Thyroid gland (tissue), 4 donors: ENCODE measurements around the gene APBB2. TPM values are rescaled to one million over a fixed set of nuclear protein-coding genes. Genes with fewer than 3 reads are reported as not detected.

Experiments
- DNase-seq, 2 donors: peaks; one replicate each; pipeline ENCODE4 v3.0.0-alpha.2; 2019
- H3K27ac ChIP-seq, 3 donors: fragments of 200-600 bp; sonication (generic); 1 replicate in 2 of 3; 2 replicates in 1 of 3; pipeline ENCODE4 v1.5.1; 2016 to 2019; ENCODE audit warnings: mild to moderate bottlenecking in 1 of 3, moderate library complexity in 1 of 3
- H3K27me3 ChIP-seq: fragments of 200-600 bp; sonication (generic); one replicate; pipeline ENCODE4 v1.5.1; 2019
- H3K36me3 ChIP-seq, 2 donors: fragments of 200-600 bp; sonication (generic); one replicate each; pipeline ENCODE4 v1.5.1; 2016 to 2019
- H3K4me1 ChIP-seq, 2 donors: fragments of 200-600 bp; sonication (generic); one replicate each; pipeline ENCODE4 v1.5.1; 2017 to 2019
- H3K4me3 ChIP-seq, 3 donors: fragments of 200-600 bp; sonication (generic); replicated peaks in 1 of 3; 1 replicate in 2 of 3; 2 replicates in 1 of 3; pipeline ENCODE4 v1.5.1; 2016; ENCODE audit warnings: mild to moderate bottlenecking in 1 of 3
- H3K9me3 ChIP-seq: fragments of 200-600 bp; sonication (generic); one replicate; pipeline ENCODE4 v1.5.1; 2017
- POLR2A ChIP-seq, 2 donors: fragments of 450-650 bp; IDR thresholded peaks; one replicate each; pipeline ENCODE4 v1.6.1; 2017; ENCODE audit warnings: antibody characterized with exemption in 2 of 2, mild to moderate bottlenecking in 2 of 2, moderate library complexity in 1 of 2
- WGBS, 2 donors: methylation state at CpG; one replicate each; pipeline ENCODE4 v1.1.5; 2017; 5-methylcytosine and 5-hydroxymethylcytosine counted together
- intact Hi-C: fragments of 100-400 bp; cut with DNase I; formaldehyde crosslinking; loops from one replicate; pipeline ENCODE4 v1.15.1; 2023
- total RNA-seq, 4 donors: library from RNA; depleted of rRNA; stranded (reverse); fragments of >200 nt; gene quantifications; one replicate each; pipeline ENCODE4 v1.2.3, GENCODE V29; 2016
- TF ChIP-seq, protein P1 (sequence below), 6 experiments: fragments of 200-600 bp in 3 of 6; fragments of 450-650 bp in 3 of 6; sonication (generic) in 3 of 6; IDR thresholded peaks; one replicate each; pipeline ENCODE4 v1.5.1; 2016 to 2019; ENCODE audit warnings: antibody characterized with exemption in 6 of 6, mild to moderate bottlenecking in 2 of 6, inconsistent platforms in 1 of 6, moderate library complexity in 1 of 6

Gene APBB2
- total RNA-seq, 4 donors from 2014 or later, result 174 to 253 (median 199) TPM

DNA sequence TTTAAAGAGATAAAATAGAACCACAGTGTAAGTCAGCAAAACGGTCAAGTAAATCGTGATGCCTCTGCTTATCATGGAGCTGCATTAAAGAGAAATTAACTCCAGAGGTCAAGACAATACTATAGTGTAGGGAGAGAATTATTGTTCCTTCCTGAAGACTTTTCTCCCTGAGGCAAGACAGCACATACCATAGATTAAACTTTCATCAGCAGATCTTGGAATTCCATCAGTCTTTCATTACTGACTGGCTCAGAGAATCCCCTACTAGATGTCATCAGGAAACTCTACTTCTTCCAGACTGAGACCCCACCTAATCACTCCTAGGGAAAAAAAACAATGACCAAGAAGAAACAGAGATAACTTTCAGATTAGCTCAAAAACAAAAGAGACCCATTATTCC, 333.2 kb downstream of the APBB2 start:
- TF ChIP-seq, protein P1, sequence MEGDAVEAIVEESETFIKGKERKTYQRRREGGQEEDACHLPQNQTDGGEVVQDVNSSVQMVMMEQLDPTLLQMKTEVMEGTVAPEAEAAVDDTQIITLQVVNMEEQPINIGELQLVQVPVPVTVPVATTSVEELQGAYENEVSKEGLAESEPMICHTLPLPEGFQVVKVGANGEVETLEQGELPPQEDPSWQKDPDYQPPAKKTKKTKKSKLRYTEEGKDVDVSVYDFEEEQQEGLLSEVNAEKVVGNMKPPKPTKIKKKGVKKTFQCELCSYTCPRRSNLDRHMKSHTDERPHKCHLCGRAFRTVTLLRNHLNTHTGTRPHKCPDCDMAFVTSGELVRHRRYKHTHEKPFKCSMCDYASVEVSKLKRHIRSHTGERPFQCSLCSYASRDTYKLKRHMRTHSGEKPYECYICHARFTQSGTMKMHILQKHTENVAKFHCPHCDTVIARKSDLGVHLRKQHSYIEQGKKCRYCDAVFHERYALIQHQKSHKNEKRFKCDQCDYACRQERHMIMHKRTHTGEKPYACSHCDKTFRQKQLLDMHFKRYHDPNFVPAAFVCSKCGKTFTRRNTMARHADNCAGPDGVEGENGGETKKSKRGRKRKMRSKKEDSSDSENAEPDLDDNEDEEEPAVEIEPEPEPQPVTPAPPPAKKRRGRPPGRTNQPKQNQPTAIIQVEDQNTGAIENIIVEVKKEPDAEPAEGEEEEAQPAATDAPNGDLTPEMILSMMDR (IDR thresholded peaks at IDR 0.05), result no peak
- no peak for TF ChIP-seq POLR2A (IDR thresholded peaks at IDR 0.05)
- Histone ChIP-seq H3K4me1 (peaks cover 0 to 3% of the 10 kb centered on the region in 2 donors), H3K4me3 (no peak overlapping the region), H3K27me3 (no peaks in the 10 kb centered on the region), H3K27ac (no peak overlapping the region), H3K36me3 (peaks cover 10 to 11% of the 10 kb centered on the region in 2 donors), H3K9me3 (no peaks in the 10 kb centered on the region)
- 88 to 92% methylated on average over 2 of the region's 2 CpGs for WGBS, 2 donors
- no peak for DNase-seq
- intact Hi-C loops, result no loop called here

DNA sequence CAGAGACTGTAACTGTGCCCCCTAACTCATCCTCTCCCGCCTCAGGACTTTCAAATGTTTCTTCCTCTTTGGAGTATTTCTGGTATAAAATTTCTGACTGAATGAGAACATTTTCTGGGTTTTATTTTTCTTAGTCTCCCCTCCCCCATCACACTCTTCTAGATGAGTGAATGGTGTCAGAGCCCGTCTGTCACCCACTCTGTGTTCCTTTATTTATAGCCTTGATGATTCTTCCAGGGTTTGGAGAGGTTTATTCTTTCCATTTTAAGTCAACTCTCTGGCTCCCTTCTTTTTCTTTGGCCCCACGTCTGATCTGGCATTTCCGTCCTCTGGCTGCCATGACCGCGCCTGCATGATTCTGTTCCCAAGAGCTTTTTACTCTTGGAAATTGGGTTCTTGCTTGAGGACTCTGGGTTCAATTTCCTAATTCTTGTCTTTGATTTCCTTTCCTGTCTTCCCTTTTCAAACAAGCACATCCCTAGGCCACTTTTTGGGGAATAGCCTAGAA, 335.7 kb downstream of the APBB2 start:
- intact Hi-C loops, result no loop called here
- no peak for DNase-seq
- TF ChIP-seq, protein P1 (IDR thresholded peaks at IDR 0.05), result no peak
- TF ChIP-seq POLR2A (IDR thresholded peaks at IDR 0.05), result no peak
- H3K27ac ChIP-seq, result no peak overlapping the region
- H3K27me3 ChIP-seq, result no peaks in the 10 kb centered on the region
- no peak overlapping the region for H3K4me3 ChIP-seq
- WGBS, 2 donors, result 87 to 89% methylated on average over 6 of the region's 6 CpGs
- peaks cover 0 to 6% of the 10 kb centered on the region in 2 donors for H3K4me1 ChIP-seq
- no peaks in the 10 kb centered on the region for H3K9me3 ChIP-seq
- H3K36me3 ChIP-seq, result peaks cover 10 to 11% of the 10 kb centered on the region in 2 donors

DNA sequence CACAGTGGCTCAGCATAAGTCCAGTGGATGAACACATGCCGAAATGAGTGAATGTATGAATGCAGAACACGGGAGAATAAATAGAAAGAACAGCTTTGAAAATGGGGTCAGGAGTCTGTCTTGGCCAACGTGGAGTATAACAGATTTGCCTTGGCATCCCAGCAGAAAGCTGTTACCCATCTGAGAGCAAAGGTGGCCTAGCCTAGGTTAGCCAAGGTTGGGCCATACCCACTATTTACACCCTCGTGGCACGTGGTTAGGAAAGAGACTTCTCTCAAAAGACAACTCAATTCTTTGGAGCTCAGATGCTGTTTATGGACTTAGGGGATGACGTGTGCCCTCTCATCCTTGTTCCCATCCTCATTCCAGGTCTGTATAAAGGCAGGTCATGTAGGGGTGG, 337.3 kb downstream of the APBB2 start:
- TF ChIP-seq, protein P1 (IDR thresholded peaks at IDR 0.05), result no peak
- no peak for TF ChIP-seq POLR2A (IDR thresholded peaks at IDR 0.05)
- intact Hi-C loops, result no loop called here
- Histone ChIP-seq H3K36me3 (peaks cover 6 to 11% of the 10 kb centered on the region in 2 donors), H3K27ac (no peak overlapping the region), H3K4me3 (no peak overlapping the region), H3K4me1 (peaks cover 0 to 6% of the 10 kb centered on the region in 2 donors), H3K27me3 (no peaks in the 10 kb centered on the region), H3K9me3 (no peaks in the 10 kb centered on the region)
- 95 to 96% methylated on average over 6 of the region's 6 CpGs for WGBS, 2 donors
- no peak for DNase-seq

DNA sequence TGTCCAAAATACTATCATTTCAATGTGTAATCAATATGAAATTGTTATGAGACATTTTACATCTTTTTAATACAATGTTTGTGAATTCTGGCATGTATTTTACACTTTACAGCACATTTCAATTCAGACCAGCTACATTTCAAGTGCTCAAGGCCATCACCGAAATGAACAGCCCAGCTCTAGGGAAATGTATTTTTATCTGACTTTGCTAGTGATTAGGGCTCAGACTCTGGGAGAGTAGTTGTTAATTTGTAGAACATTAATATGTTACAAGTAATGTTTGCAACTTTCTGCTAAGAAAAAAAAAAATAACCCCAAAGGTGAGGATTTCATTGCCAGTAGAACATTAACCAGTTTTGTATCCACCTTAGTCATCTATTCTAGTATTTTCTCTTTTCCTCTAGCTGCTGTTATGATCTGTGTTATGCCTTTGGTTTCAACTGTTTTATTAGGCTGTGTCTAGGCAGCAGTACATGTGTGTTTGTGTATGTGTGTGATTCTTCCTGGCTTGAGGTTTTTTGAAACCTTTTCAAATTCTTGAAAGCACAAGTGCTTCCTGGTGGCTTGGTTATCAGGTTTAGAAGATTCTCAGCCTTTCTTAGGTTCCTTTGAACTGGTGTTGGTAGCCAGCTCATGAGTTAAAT, 338.7 kb downstream of the APBB2 start:
- no peak for DNase-seq

DNA sequence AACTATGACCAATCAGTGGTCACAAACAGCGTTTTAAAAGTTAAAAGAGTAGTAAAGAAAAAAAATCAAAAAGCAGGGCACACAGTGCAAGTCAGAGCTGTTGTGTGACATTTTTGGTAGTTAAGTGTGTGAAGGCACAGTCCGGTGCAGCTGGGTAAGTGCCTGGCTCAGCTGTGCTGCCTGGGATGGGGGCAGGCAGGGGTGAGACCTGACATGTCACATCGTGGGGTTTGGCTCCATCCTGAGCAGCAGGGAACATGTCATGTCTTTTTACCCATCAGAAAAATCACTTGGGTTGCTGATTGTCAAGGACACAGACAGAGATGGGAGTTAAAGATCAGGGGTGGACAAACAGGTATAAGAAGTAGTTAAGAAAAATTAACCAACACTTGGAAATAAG, 339.4 kb downstream of the APBB2 start:
- no peak for DNase-seq
- Histone ChIP-seq H3K4me1 (peaks cover 0 to 6% of the 10 kb centered on the region in 2 donors), H3K27ac (no peak overlapping the region), H3K36me3 (peaks cover 0 to 5% of the 10 kb centered on the region in 2 donors), H3K27me3 (no peaks in the 10 kb centered on the region), H3K4me3 (no peak overlapping the region), H3K9me3 (no peaks in the 10 kb centered on the region)
- 71 to 76% methylated on average over 3 of the region's 3 CpGs for WGBS, 2 donors
- intact Hi-C loops, result no loop called here
- TF ChIP-seq, protein P1 (IDR thresholded peaks at IDR 0.05), result no peak
- no peak for TF ChIP-seq POLR2A (IDR thresholded peaks at IDR 0.05)

More for the DNA sequence above, 338.7 kb downstream of the APBB2 start:
- no peak overlapping the region for H3K27ac ChIP-seq
- peaks cover 5 to 6% of the 10 kb centered on the region in 2 donors for H3K36me3 ChIP-seq
- H3K4me1 ChIP-seq, result peaks cover 0 to 6% of the 10 kb centered on the region in 2 donors
- intact Hi-C loops, result no loop called here
- TF ChIP-seq, protein P1 (IDR thresholded peaks at IDR 0.05), result no peak
- no peak for TF ChIP-seq POLR2A (IDR thresholded peaks at IDR 0.05)
- H3K4me3 ChIP-seq, result no peak overlapping the region
- 89 to 97% methylated on average over 1 of the region's 1 CpG for WGBS, 2 donors
- no peaks in the 10 kb centered on the region for H3K9me3 ChIP-seq
- H3K27me3 ChIP-seq, result no peaks in the 10 kb centered on the region
